ENCODE data around the gene CA5B. TPM values are rescaled to one million over a fixed set of nuclear protein-coding genes. Genes with fewer than 3 reads are reported as not detected.
A peak's percentile ranks its signal among the peaks of the same experiment; 100 is the strongest.

The CA5B gene
- total and polyA plus RNA-seq, 8 donors, result 1.2 to 102 (median 17.6) TPM; not detected in 1

- no peaks in the 10 kb centered on the region for H3K9me3 ChIP-seq
- 89 to 95% (median 93%) methylated on average over 12 to 13 of the region's 13 CpGs for WGBS, 5 donors
- DNase-seq, result no peak
Observed at GRCh38 chrX:15747626-15748173, 9.6 kb downstream of the CA5B start.

GRCh38 chrX:15748841-15749240 lies 10.8 kb downstream of the CA5B start:
- H3K36me3 ChIP-seq, result no peaks in the 10 kb centered on the region
- no peaks in the 10 kb centered on the region for H3K27me3 ChIP-seq
- H3K9me3 ChIP-seq, result no peaks in the 10 kb centered on the region
- TF ChIP-seq POLR2AphosphoS5 (IDR thresholded peaks at IDR 0.05) (no peak), CTCF (IDR thresholded peaks at IDR 0.05) (no peak), POLR2A (IDR thresholded peaks at IDR 0.05) (no peak), EP300 (IDR thresholded peaks at IDR 0.05) (no peak)
- H3K27ac ChIP-seq, result peak overlapping the region in 1 of 5 donors; percentile 75
- intact Hi-C loops (cut with DNase I; ENCODE audit: low total_unique reads), result no loop called here
- H3K4me1 ChIP-seq, result peaks cover 0 to 25% (median 19%) of the 10 kb centered on the region in 4 donors
- DNase-seq, result no peak
- WGBS, 5 donors, result 80 to 91% (median 85%) methylated on average over 3 of the region's 3 CpGs
- H3K4me3 ChIP-seq, result no peak overlapping the region

More at GRCh38 chrX:15747626-15748173, 9.6 kb downstream of the CA5B start:
- Histone ChIP-seq H3K4me1 (peaks cover 0 to 25% (median 19%) of the 10 kb centered on the region in 4 donors), H3K27ac (no peak overlapping the region), H3K36me3 (no peaks in the 10 kb centered on the region), H3K4me3 (no peak overlapping the region), H3K27me3 (no peaks in the 10 kb centered on the region)
- intact Hi-C loops (cut with DNase I; ENCODE audit: low total_unique reads), result no loop called here
- TF ChIP-seq CTCF (IDR thresholded peaks at IDR 0.05), result no peak
- TF ChIP-seq POLR2A (IDR thresholded peaks at IDR 0.05), result no peak
- TF ChIP-seq POLR2AphosphoS5 (IDR thresholded peaks at IDR 0.05), result no peak
- TF ChIP-seq EP300 (IDR thresholded peaks at IDR 0.05), result no peak

GRCh38 chrX:15749642-15750610 lies 11.9 kb downstream of the CA5B start:
- H3K27me3 ChIP-seq, result no peaks in the 10 kb centered on the region
- DNase-seq, result peak; percentile 31 to 36
- H3K4me1 ChIP-seq, result peaks cover 0 to 25% (median 19%) of the 10 kb centered on the region in 4 donors
- WGBS, 5 donors, result 24 to 61% (median 42%) methylated on average over 7 of the region's 7 CpGs
- intact Hi-C loops (cut with DNase I; ENCODE audit: low total_unique reads), result no loop called here
- H3K27ac ChIP-seq, result peak overlapping the region; percentile 70 to 79 (median 75)
- H3K36me3 ChIP-seq, result no peaks in the 10 kb centered on the region
- H3K9me3 ChIP-seq, result no peaks in the 10 kb centered on the region
- no peak overlapping the region for H3K4me3 ChIP-seq
- no peak for TF ChIP-seq CTCF (IDR thresholded peaks at IDR 0.05)
- TF ChIP-seq POLR2A (IDR thresholded peaks at IDR 0.05), result no peak
- no peak for TF ChIP-seq EP300 (IDR thresholded peaks at IDR 0.05)

- WGBS, 5 donors, result 21 to 66% (median 52%) methylated on average over 3 to 5 of the region's 5 CpGs
- no peaks in the 10 kb centered on the region for H3K36me3 ChIP-seq
- no peaks in the 10 kb centered on the region for H3K27me3 ChIP-seq
- intact Hi-C loops (cut with DNase I; ENCODE audit: low total_unique reads), result no loop called here
- DNase-seq, result peak in 1 of 2 donors; percentile 9
- no peak overlapping the region for H3K4me3 ChIP-seq
- peak overlapping the region; percentile 5 to 77 (median 74) for H3K27ac ChIP-seq
- TF ChIP-seq EP300 (IDR thresholded peaks at IDR 0.05) (no peak), CTCF (IDR thresholded peaks at IDR 0.05) (no peak)
- H3K9me3 ChIP-seq, result no peaks in the 10 kb centered on the region
- peaks cover 0 to 25% (median 19%) of the 10 kb centered on the region in 4 donors for H3K4me1 ChIP-seq
Observed at GRCh38 chrX:15750611-15751154, 12.6 kb downstream of the CA5B start.
